T47D (cell line): ENCODE measurements around the gene PRDX4.

Experiments
- DNase-seq, 2 experiments: peaks; one replicate each; pipeline versions ENCODE4 v3.0.0 to v3.0.0-alpha.2; 2011 to 2012; ENCODE audit warnings: low read depth in 1 of 2, low spot score in 1 of 2
- JUND ChIP-seq: IDR thresholded peaks from 2 replicates; pipeline ENCODE4 v1.6.1; 2012; ENCODE audit warnings: low read depth
- in situ Hi-C: cut with HindIII; loops from 2 replicates; pipeline ENCODE4 v1.10.0; 2016; ENCODE audit warnings: low sequenced_read_pairs, low pct_unique_long_range_greater_than_20kb

The PRDX4 gene

DNA sequence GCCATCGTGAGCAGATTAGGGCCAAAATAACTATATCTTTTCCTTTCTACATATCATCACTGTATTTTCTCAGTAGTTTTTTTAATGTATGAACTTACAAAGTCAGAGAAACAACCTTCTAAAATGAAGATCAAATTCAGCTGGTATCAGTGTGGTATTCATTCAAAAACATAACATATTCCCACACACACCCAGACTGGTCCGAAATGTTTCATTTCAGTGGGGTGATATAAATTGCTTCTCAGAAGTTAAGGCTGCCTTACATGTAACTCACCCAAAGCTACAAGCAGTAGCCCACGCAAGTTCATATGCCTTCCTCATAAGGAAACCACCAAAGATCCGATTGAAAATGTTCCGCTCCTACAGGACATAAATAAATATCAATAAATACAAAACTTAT, 37.9 kb downstream of the PRDX4 start:
- TF ChIP-seq JUND, result no peak
- in situ Hi-C loops, result no loop called here
- no peak for DNase-seq

GRCh38 chrX:23720117-23720677, 52.9 kb downstream of the PRDX4 start:
- no peak for TF ChIP-seq JUND
- in situ Hi-C loops, result no loop called here
- DNase-seq, result no peak

GRCh38 chrX:23726191-23726590, 58.9 kb downstream of the PRDX4 start:
- DNase-seq, result no peak
- TF ChIP-seq JUND, result no peak
- in situ Hi-C loops, result no loop called here

GRCh38 chrX:23727206-23727605, 59.9 kb downstream of the PRDX4 start:
- no peak for DNase-seq
- in situ Hi-C loops, result no loop called here
- no peak for TF ChIP-seq JUND

DNA sequence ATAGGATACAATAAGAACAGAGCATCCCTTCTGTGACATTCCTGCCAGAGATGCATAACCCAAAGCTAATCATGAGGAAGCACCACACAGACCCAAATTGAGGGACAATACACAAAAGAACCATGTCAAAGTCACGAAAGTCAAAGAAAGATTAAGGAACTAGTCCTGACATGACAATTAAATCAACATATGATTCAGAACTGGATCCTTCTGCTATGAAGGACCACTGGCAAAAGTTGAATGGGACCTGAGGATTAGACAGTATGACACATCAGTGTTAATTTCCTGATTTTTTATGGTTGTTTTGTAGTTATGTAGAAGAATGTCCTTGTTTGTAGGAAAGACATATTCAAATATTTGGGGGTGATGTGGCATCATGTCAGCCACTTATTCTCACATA, 61.9 kb downstream of the PRDX4 start:
- in situ Hi-C loops, result no loop called here
- no peak for TF ChIP-seq JUND

DNA sequence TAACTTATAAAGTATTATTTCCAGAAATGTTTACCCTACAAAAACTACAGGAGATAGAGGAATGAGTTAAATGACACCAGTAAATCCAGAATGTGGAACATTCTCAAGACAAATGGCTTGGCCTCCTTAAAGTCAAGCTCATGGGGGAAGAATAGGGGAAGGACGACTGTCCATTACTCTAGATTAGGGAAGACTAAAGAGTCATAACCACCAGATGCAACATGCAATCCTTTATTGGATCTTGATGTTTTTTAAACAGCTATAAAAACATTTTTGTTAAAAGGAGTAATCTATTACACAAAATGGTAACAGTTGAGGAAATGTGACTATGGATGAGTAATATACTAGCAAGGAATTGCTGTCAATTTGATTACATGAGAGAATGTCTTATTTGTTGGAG, 64.7 kb downstream of the PRDX4 start:
- in situ Hi-C loops, result no loop called here
- no peak for TF ChIP-seq JUND
- no peak for DNase-seq

More for the DNA sequence above, 61.9 kb downstream of the PRDX4 start:
- no peak for DNase-seq

- TF ChIP-seq JUND, result no peak
- in situ Hi-C loops, result no loop called here
- DNase-seq, result no peak
These were observed 65.4 kb downstream of the PRDX4 start for GRCh38 chrX:23732704-23733103.
